GM19324 (cell line): ENCODE measurements around the gene ROCK2.
"Not testable (repeated sequence)": the region's sequence is repeated elsewhere in the genome, so short reads cannot be mapped to it uniquely, and the experiment has no call there.

Experiments
- ATAC-seq: cut with Tn5 transposase; IDR thresholded peaks from one replicate; pipeline ENCODE4 v1.9.1; 2021; ENCODE audit warnings: mild to moderate bottlenecking, moderate library complexity; ENCODE audit not compliant: unreplicated experiment, low FRiP score

ROCK2 gene

GRCh38 chr2:11201969-11202368 lies 142.5 kb downstream of the ROCK2 start:
- ATAC-seq, result no peak

GRCh38 chr2:11200651-11201050 lies 143.8 kb downstream of the ROCK2 start:
- ATAC-seq, result no peak

- no peak for ATAC-seq
Measured at GRCh38 chr2:11196246-11196645, 148.2 kb downstream of the ROCK2 start.

- ATAC-seq, result no peak
Measured at GRCh38 chr2:11187731-11188130, 156.7 kb downstream of the ROCK2 start.

GRCh38 chr2:11187083-11187619 lies 157.3 kb downstream of the ROCK2 start:
- ATAC-seq, result no peak

GRCh38 chr2:11186145-11186544 lies 158.3 kb downstream of the ROCK2 start:
- no peak for ATAC-seq

GRCh38 chr2:11182951-11183350 lies 161.5 kb downstream of the ROCK2 start:
- no peak for ATAC-seq

- ATAC-seq, result no peak
Measured at GRCh38 chr2:11180653-11181052, 163.8 kb downstream of the ROCK2 start.

GRCh38 chr2:11179899-11180298 lies 164.5 kb downstream of the ROCK2 start:
- no peak for ATAC-seq

GRCh38 chr2:11179196-11179595 lies 165.2 kb downstream of the ROCK2 start:
- ATAC-seq, result no peak

- ATAC-seq, result no peak
Measured at GRCh38 chr2:11177871-11178690, 166.4 kb downstream of the ROCK2 start.

- ATAC-seq, result no peak
Measured at GRCh38 chr2:11175293-11175795, 169.1 kb downstream of the ROCK2 start.

- no peak for ATAC-seq
Measured at GRCh38 chr2:11174222-11174621, 170.2 kb downstream of the ROCK2 start.

GRCh38 chr2:11169333-11169732 lies 175.1 kb downstream of the ROCK2 start:
- no peak for ATAC-seq

GRCh38 chr2:11168488-11168887 lies 175.9 kb downstream of the ROCK2 start:
- ATAC-seq, result no peak

GRCh38 chr2:11166476-11166875 lies 178.0 kb downstream of the ROCK2 start:
- ATAC-seq, result no peak

- ATAC-seq, result not testable (repeated sequence)
Measured at GRCh38 chr2:11165046-11165445, 179.4 kb downstream of the ROCK2 start.

- ATAC-seq, result no peak
Measured at GRCh38 chr2:11163439-11164317, 180.8 kb downstream of the ROCK2 start.

- no peak for ATAC-seq
Measured at GRCh38 chr2:11161747-11162146, 182.7 kb downstream of the ROCK2 start.

- peak; percentile 61 for ATAC-seq
Measured at GRCh38 chr2:11160731-11161455, 183.5 kb downstream of the ROCK2 start.
